Mucosa of stomach (tissue), 1 donor: Measurements from ENCODE around the gene RPN1.

ENCODE experiments used
- H3K27me3 ChIP-seq: one replicate; pipeline ENCODE4 v1.7.0; 2013; ENCODE audit warnings: mild to moderate bottlenecking, low read length; ENCODE audit not compliant: control insufficient read depth, insufficient read depth
- H3K36me3 ChIP-seq: one replicate; pipeline ENCODE4 v1.7.0; 2013; ENCODE audit warnings: low read length; ENCODE audit not compliant: control insufficient read depth, insufficient read depth
- H3K4me1 ChIP-seq: one replicate; pipeline ENCODE4 v1.7.0; 2013; ENCODE audit warnings: mild to moderate bottlenecking, low read length; ENCODE audit not compliant: control insufficient read depth, insufficient read depth
- H3K4me3 ChIP-seq: one replicate; pipeline ENCODE4 v1.7.0; 2013; ENCODE audit warnings: low read length
- H3K9ac ChIP-seq: one replicate; pipeline ENCODE4 v1.7.0; 2013; ENCODE audit warnings: mild to moderate bottlenecking, low read length, moderate library complexity
- H3K9me3 ChIP-seq: one replicate; pipeline ENCODE4 v1.7.0; 2013; ENCODE audit warnings: mild to moderate bottlenecking, low read length, moderate library complexity; ENCODE audit not compliant: control insufficient read depth
- donor health status: Pancreatic carcinoma.

RPN1 gene

DNA sequence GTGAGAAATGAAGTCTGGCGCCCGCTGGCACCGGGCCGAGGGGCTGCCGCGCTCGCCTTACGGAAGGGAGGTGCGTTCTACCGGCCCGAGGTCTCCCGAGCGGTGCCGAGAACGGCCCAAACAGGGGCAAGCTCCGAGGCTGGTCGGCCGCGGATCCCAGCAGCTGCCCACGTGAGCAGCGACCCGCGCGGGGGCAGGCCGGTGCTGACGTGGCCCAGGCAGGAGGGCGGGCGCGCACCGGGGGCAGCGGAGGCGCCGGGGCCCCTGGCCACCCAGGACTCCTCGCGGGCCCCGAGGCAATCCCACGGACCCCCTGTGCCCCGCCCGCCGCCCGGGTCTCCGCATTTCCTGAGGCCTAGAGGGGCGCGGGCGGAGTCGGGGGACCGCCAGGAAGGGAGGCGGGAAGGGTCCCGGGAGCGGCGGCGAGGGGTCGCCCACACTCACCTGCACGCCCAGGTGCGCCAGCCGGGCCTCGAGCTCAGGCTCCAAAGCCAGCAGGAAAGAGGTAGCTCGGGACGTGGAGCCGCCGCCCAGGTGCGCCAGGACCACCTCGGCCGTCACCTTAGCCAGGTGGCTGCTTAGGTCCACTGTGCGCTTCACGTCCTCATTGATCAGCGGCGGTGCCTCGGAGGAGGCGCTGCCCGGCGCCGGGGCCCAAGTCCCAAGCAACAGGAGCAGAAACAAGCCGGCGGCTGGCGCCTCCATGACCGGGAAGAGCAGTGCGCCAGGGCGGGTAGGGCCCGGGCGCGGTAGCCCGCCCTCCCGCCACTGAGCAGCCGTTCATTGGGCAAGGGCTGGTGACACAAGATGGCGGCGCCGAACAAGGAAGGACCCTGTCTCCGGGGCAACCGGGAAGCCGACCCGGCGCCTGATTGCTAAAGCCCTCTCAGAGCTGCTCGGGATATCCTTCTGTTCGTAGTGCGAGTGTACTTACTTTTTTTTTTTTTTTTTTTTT lies at the start of gene RPN1:
Gene RPN1 (minus strand): TSS at position 723 of the 955 bp plus-strand sequence. CDS start 18 bp downstream, at position 705.
- peaks cover 7% of the 10 kb centered on the region for H3K4me1 ChIP-seq

GRCh38 chr3:128698211-128699047 lies 47.8 kb upstream of the RPN1 start:
- H3K9me3 ChIP-seq = no peaks in the 10 kb centered on the region
- H3K4me1 ChIP-seq = no peaks in the 10 kb centered on the region
- no peaks in the 10 kb centered on the region for H3K36me3 ChIP-seq
- H3K4me3 ChIP-seq = peak overlapping the region; percentile 14
- H3K27me3 ChIP-seq = no peaks in the 10 kb centered on the region
- H3K9ac ChIP-seq = peak overlapping the region; percentile 69

More for the DNA sequence above, at the start of gene RPN1:
- Histone ChIP-seq H3K9me3 (no peaks in the 10 kb centered on the region), H3K36me3 (no peaks in the 10 kb centered on the region), H3K4me3 (peak within 1 kb of the TSS; percentile 92), H3K9ac (peak within 1 kb of the TSS; percentile 97), H3K27me3 (no peaks in the 10 kb centered on the region)

DNA sequence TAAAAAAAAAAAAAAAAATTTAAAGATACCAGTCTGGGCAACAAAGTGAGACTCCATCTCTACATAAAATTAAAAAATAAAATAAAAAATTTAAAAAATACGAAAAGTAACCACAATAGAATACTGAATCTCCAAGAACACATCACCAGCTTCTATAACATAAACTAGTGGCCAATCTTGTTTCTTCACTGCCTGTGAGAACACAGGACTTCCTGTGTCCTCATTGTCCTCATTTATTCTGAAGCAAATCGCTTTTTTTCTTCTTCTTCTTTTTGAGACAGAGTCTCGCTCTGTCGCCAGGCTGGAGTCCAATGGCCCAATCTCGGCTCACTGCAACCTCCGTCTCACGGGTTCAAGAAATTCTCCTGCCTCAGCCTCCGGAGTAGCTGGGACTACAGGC lies 46.7 kb upstream of the RPN1 start:
- H3K36me3 ChIP-seq = no peaks in the 10 kb centered on the region
- H3K9me3 ChIP-seq = no peaks in the 10 kb centered on the region
- H3K4me1 ChIP-seq = no peaks in the 10 kb centered on the region
- H3K9ac ChIP-seq = no peak overlapping the region
- H3K4me3 ChIP-seq = no peak overlapping the region
- H3K27me3 ChIP-seq = no peaks in the 10 kb centered on the region

DNA sequence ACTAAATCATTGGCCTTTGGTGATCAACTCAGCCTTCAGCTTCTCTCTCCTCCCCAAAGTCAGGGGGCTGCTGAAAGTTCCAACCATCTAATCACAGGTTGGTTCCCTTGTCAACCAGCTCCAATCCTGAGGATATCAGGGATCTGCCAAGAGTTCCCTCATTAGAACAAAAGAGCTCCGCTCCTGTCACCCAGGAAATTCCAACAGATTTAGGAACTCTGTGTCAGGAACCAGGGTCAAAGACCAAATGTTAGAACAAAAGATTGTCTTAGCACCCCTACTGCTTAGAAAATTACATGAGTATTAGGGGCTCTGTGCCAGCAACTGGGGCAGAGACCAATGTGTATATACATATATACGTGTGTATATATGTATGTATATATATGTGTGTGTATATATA lies 43.1 kb upstream of the RPN1 start:
- Histone ChIP-seq H3K9ac (no peak overlapping the region), H3K36me3 (no peaks in the 10 kb centered on the region), H3K27me3 (no peaks in the 10 kb centered on the region), H3K4me1 (no peaks in the 10 kb centered on the region), H3K9me3 (no peaks in the 10 kb centered on the region), H3K4me3 (no peak overlapping the region)

GRCh38 chr3:128689060-128689459 lies 38.4 kb upstream of the RPN1 start:
- no peak overlapping the region for H3K9ac ChIP-seq
- H3K4me3 ChIP-seq = no peak overlapping the region
- no peaks in the 10 kb centered on the region for H3K9me3 ChIP-seq
- H3K27me3 ChIP-seq = no peaks in the 10 kb centered on the region
- H3K36me3 ChIP-seq = no peaks in the 10 kb centered on the region
- no peaks in the 10 kb centered on the region for H3K4me1 ChIP-seq

DNA sequence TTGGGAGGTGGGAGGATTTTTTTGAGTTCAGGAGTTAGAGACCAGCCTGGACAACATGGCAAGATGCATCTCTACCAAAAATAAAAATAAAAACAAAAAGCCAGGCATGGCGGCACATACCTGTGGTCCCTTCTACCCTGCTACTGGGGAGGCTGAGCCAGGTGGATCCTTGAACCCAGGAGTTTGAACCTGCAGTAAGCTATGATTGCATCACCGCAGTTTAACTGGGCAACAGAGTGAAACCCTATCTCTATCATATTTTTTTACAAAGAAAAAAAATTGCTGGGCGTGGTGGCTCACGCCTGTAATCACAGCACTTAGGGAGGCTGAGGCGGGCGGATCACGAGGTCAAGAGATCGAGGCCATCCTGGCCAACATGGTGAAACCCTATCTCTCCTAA lies 35.8 kb upstream of the RPN1 start:
- H3K4me1 ChIP-seq = peaks cover 2% of the 10 kb centered on the region
- no peaks in the 10 kb centered on the region for H3K36me3 ChIP-seq
- H3K9me3 ChIP-seq = no peaks in the 10 kb centered on the region
- H3K27me3 ChIP-seq = no peaks in the 10 kb centered on the region
- no peak overlapping the region for H3K4me3 ChIP-seq
- no peak overlapping the region for H3K9ac ChIP-seq

DNA sequence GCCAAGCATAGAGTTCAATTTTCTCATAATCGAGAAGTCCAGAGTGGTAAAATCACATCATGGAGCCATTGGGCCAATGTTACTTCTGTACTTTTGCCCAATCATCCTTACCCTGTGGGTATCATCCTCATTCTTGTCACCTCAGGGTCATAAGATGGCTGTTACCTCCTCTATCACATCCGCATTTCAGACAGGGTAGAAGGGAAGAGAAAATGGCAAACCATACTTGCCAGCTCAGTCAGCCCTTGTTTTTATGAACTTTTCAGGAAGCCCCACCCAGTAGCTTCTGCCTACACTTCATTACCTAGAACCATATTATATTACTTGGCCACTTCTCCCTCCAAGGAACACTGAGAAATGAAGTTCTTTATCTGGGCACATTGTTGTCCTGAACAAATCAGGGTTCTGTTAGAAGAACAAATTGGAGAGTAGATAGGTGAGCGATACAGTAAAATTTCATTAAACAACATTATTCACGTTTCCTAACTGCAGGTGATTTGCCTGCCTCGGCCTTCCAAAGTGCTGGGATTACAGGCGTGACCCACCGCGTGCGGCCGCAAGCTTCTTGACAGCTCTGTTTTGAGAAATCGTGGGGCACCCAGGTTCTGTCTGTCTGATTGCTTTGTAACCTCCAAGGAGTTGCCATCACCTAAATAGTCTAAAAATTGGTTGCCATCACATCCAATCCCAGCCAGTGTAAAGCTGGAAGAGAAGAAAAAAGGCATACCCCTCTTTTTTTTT lies 34.5 kb upstream of the RPN1 start:
- H3K4me3 ChIP-seq = no peak overlapping the region

GRCh38 chr3:128683957-128684356 lies 33.3 kb upstream of the RPN1 start:
- H3K36me3 ChIP-seq = no peaks in the 10 kb centered on the region
- H3K9ac ChIP-seq = no peak overlapping the region
- H3K4me3 ChIP-seq = no peak overlapping the region
- H3K9me3 ChIP-seq = no peaks in the 10 kb centered on the region
- no peaks in the 10 kb centered on the region for H3K27me3 ChIP-seq
- H3K4me1 ChIP-seq = peaks cover 6% of the 10 kb centered on the region

More for the DNA sequence above, 34.5 kb upstream of the RPN1 start:
- no peaks in the 10 kb centered on the region for H3K36me3 ChIP-seq
- H3K9ac ChIP-seq = no peak overlapping the region
- no peaks in the 10 kb centered on the region for H3K9me3 ChIP-seq
- peaks cover 6% of the 10 kb centered on the region for H3K4me1 ChIP-seq
- no peaks in the 10 kb centered on the region for H3K27me3 ChIP-seq

- peak overlapping the region; percentile 99 for H3K4me3 ChIP-seq
- no peaks in the 10 kb centered on the region for H3K36me3 ChIP-seq
- peaks cover 6% of the 10 kb centered on the region for H3K4me1 ChIP-seq
- H3K9me3 ChIP-seq = no peaks in the 10 kb centered on the region
- H3K27me3 ChIP-seq = no peaks in the 10 kb centered on the region
- H3K9ac ChIP-seq = peak overlapping the region; percentile 97
Observed at GRCh38 chr3:128681369-128681829, 30.8 kb upstream of the RPN1 start.

DNA sequence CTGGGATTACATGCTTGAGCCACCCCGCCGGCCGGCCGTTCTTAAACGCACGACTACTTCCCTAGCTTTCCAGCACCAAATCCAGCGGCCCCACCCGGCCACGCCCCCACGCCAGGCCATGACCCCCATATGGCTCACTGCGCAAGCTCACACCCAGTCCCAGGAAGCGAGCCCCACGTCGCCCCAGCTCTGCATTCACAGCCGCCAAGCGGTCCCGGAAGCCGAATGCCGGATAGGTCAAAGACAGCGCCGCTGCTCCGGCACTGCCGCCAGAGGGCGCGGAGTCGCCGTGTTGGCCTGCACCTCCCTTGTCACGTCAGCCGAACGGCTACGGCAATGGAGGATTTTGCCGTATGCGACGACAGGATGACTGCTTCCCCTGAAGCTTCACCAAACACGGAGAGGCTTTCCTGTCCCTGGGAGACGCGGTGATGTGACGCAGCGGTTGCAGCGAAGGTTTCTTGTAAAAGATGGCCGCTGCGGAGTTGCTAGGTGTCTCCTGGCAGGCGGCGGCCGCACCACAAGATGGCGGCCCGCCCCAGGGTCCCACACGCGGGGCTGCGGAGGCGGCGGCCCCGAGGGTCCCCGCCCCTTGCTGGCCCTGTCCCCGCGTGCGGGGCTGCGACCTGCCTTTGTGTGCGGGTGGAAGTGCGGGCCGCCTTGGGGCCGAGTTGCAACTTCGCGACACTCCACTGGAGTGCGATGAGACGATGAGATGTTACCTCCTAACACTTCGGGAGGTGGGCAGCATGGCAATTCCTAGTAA lies 30.2 kb upstream of the RPN1 start:
- H3K27me3 ChIP-seq = no peaks in the 10 kb centered on the region
- H3K36me3 ChIP-seq = no peaks in the 10 kb centered on the region
- peak overlapping the region; percentile 99 for H3K4me3 ChIP-seq
- no peaks in the 10 kb centered on the region for H3K9me3 ChIP-seq
- peaks cover 6% of the 10 kb centered on the region for H3K4me1 ChIP-seq
- H3K9ac ChIP-seq = peak overlapping the region; percentile 97

DNA sequence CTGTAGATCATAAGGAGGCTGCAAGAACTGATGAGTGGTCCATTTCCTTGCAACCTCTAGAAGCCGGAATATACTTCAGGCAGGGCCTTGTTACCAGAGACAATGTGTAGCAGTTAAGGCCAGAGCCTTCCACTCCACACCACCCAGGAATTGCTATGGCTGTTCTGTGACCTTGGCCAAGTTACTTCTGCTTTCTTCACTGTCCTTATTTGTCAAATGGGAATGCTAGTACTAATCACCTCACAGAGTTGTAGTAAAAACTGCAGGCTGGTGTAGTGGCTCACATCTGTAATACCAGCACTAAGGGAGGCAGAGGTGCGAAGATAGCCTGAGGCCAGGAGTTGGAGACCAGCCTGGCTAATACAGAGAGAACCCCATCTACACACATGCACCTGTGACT lies 28.7 kb upstream of the RPN1 start:
- no peak overlapping the region for H3K4me3 ChIP-seq
- peaks cover 6% of the 10 kb centered on the region for H3K4me1 ChIP-seq
- no peaks in the 10 kb centered on the region for H3K9me3 ChIP-seq
- no peaks in the 10 kb centered on the region for H3K36me3 ChIP-seq
- H3K9ac ChIP-seq = no peak overlapping the region
- H3K27me3 ChIP-seq = no peaks in the 10 kb centered on the region
